ENCODE measurements around the gene TRAPPC2L.

Gene TRAPPC2L
- 42.6 to 54.4 (median 45.1) reads per million in 4 experiments for total RNA-seq

- DNase-seq = peak; percentile 98
Measured at GRCh38 chr16:88856828-88857727, at the start of gene TRAPPC2L, which contains the start of gene GALNS. Gene TRAPPC2L, plus strand, starts transcription at chr16:88857127. Its CDS starts 24 bp downstream, at chr16:88857151. Gene GALNS, minus strand, starts transcription at chr16:88856947. Its CDS starts 70 bp downstream, at chr16:88856877.

- no peak for DNase-seq
Measured at GRCh38 chr16:88807142-88807625, 49.7 kb upstream of the TRAPPC2L start.

- no peak for DNase-seq
Measured at GRCh38 chr16:88807626-88808453, 49.1 kb upstream of the TRAPPC2L start.

- DNase-seq = no peak
Measured at GRCh38 chr16:88809068-88809675, 47.8 kb upstream of the TRAPPC2L start.

GRCh38 chr16:88809676-88810165, 47.2 kb upstream of the TRAPPC2L start:
- DNase-seq = no peak

GRCh38 chr16:88810166-88810911, 46.6 kb upstream of the TRAPPC2L start:
- no peak for DNase-seq

- DNase-seq = peak; percentile 61
Measured at GRCh38 chr16:88810912-88811768, 45.8 kb upstream of the TRAPPC2L start.

GRCh38 chr16:88811769-88812512, 45.0 kb upstream of the TRAPPC2L start, which contains the start of gene APRT:
Gene APRT, minus strand, starts transcription at chr16:88811928. Its CDS starts 29 bp downstream, at chr16:88811899.
- peak; percentile 93 for DNase-seq

GRCh38 chr16:88812513-88813268, 44.2 kb upstream of the TRAPPC2L start:
- DNase-seq = no peak

- DNase-seq = no peak
Measured at GRCh38 chr16:88813269-88814143, 43.4 kb upstream of the TRAPPC2L start.

GRCh38 chr16:88814144-88814502, 42.8 kb upstream of the TRAPPC2L start:
- DNase-seq = no peak

- DNase-seq = no peak
Measured at GRCh38 chr16:88815227-88815626, 41.7 kb upstream of the TRAPPC2L start.

GRCh38 chr16:88815901-88816589, 40.9 kb upstream of the TRAPPC2L start:
- DNase-seq = peak; percentile 27

GRCh38 chr16:88816736-88817535, 40.0 kb upstream of the TRAPPC2L start:
- no peak for DNase-seq

GRCh38 chr16:88817785-88818574, 38.9 kb upstream of the TRAPPC2L start:
- no peak for DNase-seq

- no peak for DNase-seq
Measured at GRCh38 chr16:88818575-88818874, 38.4 kb upstream of the TRAPPC2L start.

Data from effector CD8-positive, alpha-beta T cell (primary cell).